Measurements from ENCODE around the gene JAML. TPM values are rescaled to one million over a fixed set of nuclear protein-coding genes. Genes with fewer than 3 reads are reported as not detected.

The JAML gene
- polyA plus RNA-seq, 1 donor (not counting 4 experiments of a cell fraction or from before 2014, with no cell fraction given), result 0.01 TPM

DNA sequence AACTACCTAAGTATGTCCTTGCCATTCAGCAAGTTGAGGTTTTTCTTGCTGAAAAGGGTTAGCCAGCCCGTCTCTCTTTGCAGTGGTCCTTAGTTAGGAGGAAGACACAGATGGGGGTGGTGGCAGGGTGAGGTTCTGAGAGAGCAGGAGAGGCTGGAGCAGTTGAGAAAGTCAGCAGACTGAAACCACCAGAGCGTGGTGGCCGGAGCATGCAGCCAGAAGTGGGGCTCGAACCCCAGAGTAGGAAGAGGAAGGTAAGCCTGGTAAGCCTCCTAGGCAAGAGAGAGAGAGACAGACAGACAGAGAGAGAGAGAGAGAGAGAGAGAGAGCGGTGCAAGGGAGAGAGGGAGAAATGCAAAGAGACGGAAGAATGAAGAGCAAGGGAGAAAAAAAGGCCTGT lies 63.0 kb downstream of the JAML start:
- dilution Hi-C loops (cut with MboI; ENCODE audit: extremely low pct_ligation_motif_present, low sequenced_read_pairs), result no loop called here
- H4K20me1 ChIP-seq (ENCODE audit: control insufficient read depth, extremely low read depth, insufficient read depth, low read length), result no peaks in the 10 kb centered on the region
- no peak for TF ChIP-seq EZH2 (IDR thresholded peaks at IDR 0.05; ENCODE audit: low read length)
- TF ChIP-seq, protein P1, sequence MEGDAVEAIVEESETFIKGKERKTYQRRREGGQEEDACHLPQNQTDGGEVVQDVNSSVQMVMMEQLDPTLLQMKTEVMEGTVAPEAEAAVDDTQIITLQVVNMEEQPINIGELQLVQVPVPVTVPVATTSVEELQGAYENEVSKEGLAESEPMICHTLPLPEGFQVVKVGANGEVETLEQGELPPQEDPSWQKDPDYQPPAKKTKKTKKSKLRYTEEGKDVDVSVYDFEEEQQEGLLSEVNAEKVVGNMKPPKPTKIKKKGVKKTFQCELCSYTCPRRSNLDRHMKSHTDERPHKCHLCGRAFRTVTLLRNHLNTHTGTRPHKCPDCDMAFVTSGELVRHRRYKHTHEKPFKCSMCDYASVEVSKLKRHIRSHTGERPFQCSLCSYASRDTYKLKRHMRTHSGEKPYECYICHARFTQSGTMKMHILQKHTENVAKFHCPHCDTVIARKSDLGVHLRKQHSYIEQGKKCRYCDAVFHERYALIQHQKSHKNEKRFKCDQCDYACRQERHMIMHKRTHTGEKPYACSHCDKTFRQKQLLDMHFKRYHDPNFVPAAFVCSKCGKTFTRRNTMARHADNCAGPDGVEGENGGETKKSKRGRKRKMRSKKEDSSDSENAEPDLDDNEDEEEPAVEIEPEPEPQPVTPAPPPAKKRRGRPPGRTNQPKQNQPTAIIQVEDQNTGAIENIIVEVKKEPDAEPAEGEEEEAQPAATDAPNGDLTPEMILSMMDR (optimal IDR thresholded peaks at IDR 0.05 in 1 of 3, IDR thresholded peaks at IDR 0.05 in 1 of 3, conservative IDR thresholded peaks at IDR 0.05 in 1 of 3; ENCODE audit: extremely low read depth in 1 of 3, insufficient read depth in 2 of 3, low read length in 3 of 3), result no peak
- H3K4me3 ChIP-seq (ENCODE audit: control insufficient read depth in 2 of 3, extremely low read depth in 1 of 3, insufficient read depth in 2 of 3, low read depth in 1 of 3, low read length in 3 of 3), result no peak overlapping the region
- peaks cover 3% of the 10 kb centered on the region for H3K27me3 ChIP-seq (ENCODE audit: control insufficient read depth, extremely low read depth, insufficient read depth, low read length)
- FAIRE-seq, result no peak
- DNase-seq (ENCODE audit: low read depth, low spot score), result no peak
- no peaks in the 10 kb centered on the region for H3K9me1 ChIP-seq (ENCODE audit: control insufficient read depth, extremely low read depth, insufficient read depth, low read length)
- no peak overlapping the region for H2AFZ ChIP-seq (ENCODE audit: control insufficient read depth, low read length)
- no peaks in the 10 kb centered on the region for H3K79me2 ChIP-seq (ENCODE audit: control insufficient read depth, insufficient read depth, low read length)
- H3K27ac ChIP-seq (ENCODE audit: control insufficient read depth, insufficient read depth, low read length), result no peak overlapping the region
- H3K9ac ChIP-seq (ENCODE audit: control insufficient read depth, extremely low read depth, insufficient read depth, low read length), result no peak overlapping the region
- no peaks in the 10 kb centered on the region for H3K36me3 ChIP-seq (ENCODE audit: control insufficient read depth in 2 of 2, extremely low read depth in 1 of 2, insufficient read depth in 2 of 2, low read length in 2 of 2)
- H3K4me1 ChIP-seq (ENCODE audit: control insufficient read depth, extremely low read depth, insufficient read depth, low read length), result peaks cover 11% of the 10 kb centered on the region
- H3K9me3 ChIP-seq (ENCODE audit: control insufficient read depth, low read depth, low read length), result no peaks in the 10 kb centered on the region
- no peak overlapping the region for H3K4me2 ChIP-seq (ENCODE audit: control insufficient read depth, extremely low read depth, insufficient read depth, low read depth, low read length)

DNA sequence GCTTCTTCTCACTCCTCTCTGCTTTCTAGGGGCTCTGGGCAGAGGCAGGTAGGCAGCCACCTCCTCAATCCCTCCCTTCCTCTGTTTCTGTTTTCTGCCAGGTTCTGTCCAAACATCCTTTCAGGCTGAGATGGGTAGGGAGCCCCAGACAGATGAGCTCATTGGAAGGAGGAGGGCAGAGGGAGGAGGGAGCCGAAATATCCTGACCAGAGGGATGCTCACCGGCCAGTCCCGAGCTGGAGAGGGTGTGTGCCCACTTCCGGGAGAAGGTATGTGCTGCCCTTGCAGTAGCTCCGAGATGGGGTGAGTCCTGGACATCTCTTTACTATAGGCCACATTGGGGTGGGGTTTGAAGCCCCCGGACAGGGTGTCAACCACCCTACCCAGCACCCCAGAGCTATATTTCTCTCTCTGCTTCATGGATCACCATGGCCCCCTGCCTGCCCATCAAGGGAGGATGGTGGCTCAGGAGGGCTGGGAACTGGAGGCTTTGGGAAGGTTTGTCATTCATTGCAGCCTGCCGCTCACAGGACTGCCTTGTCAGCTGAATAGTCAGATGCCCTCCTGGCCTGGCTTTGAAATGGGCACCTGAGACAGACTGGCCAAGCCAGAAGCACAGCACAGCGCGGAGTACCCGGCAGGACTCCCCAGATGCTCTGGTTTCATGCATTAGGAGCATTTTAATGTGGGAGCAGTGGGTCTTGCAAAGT lies 67.5 kb downstream of the JAML start:
- no peaks in the 10 kb centered on the region for H3K79me2 ChIP-seq (ENCODE audit: control insufficient read depth, insufficient read depth, low read length)
- H3K9ac ChIP-seq (ENCODE audit: control insufficient read depth, extremely low read depth, insufficient read depth, low read length), result no peak overlapping the region
- DNase-seq (ENCODE audit: low read depth, low spot score) (no peak), FAIRE-seq (no peak)
- H3K4me2 ChIP-seq (ENCODE audit: control insufficient read depth, extremely low read depth, insufficient read depth, low read depth, low read length), result no peak overlapping the region
- peaks cover 6% of the 10 kb centered on the region for H3K4me1 ChIP-seq (ENCODE audit: control insufficient read depth, extremely low read depth, insufficient read depth, low read length)
- H2AFZ ChIP-seq (ENCODE audit: control insufficient read depth, low read length), result no peak overlapping the region
- no peaks in the 10 kb centered on the region for H3K9me3 ChIP-seq (ENCODE audit: control insufficient read depth, low read depth, low read length)
- no peaks in the 10 kb centered on the region for H3K9me1 ChIP-seq (ENCODE audit: control insufficient read depth, extremely low read depth, insufficient read depth, low read length)
- dilution Hi-C loops (cut with MboI; ENCODE audit: extremely low pct_ligation_motif_present, low sequenced_read_pairs), result no loop called here
- H3K27ac ChIP-seq (ENCODE audit: control insufficient read depth, insufficient read depth, low read length), result no peak overlapping the region
- no peak for TF ChIP-seq EZH2 (IDR thresholded peaks at IDR 0.05; ENCODE audit: low read length)
- TF ChIP-seq, protein P1 (optimal IDR thresholded peaks at IDR 0.05 in 1 of 3, IDR thresholded peaks at IDR 0.05 in 1 of 3, conservative IDR thresholded peaks at IDR 0.05 in 1 of 3; ENCODE audit: extremely low read depth in 1 of 3, insufficient read depth in 2 of 3, low read length in 3 of 3), result no peak
- H4K20me1 ChIP-seq (ENCODE audit: control insufficient read depth, extremely low read depth, insufficient read depth, low read length), result no peaks in the 10 kb centered on the region
- no peak overlapping the region for H3K4me3 ChIP-seq (ENCODE audit: control insufficient read depth in 2 of 3, extremely low read depth in 1 of 3, insufficient read depth in 2 of 3, low read depth in 1 of 3, low read length in 3 of 3)
- H3K27me3 ChIP-seq (ENCODE audit: control insufficient read depth, extremely low read depth, insufficient read depth, low read length), result peaks cover 13% of the 10 kb centered on the region
- H3K36me3 ChIP-seq (ENCODE audit: control insufficient read depth in 2 of 2, extremely low read depth in 1 of 2, insufficient read depth in 2 of 2, low read length in 2 of 2), result no peaks in the 10 kb centered on the region
